Neuronal stem cell (in vitro differentiated cells): ENCODE results near the gene CDC14A.

Experiments used
- DNase-seq: peaks from one replicate; pipeline ENCODE4 v3.0.0-alpha.2; 2013; ENCODE audit warnings: low spot score
- H2AFZ ChIP-seq: one replicate; pipeline ENCODE4 v1.6.1; 2013; ENCODE audit warnings: mild to moderate bottlenecking, low read length, inconsistent platforms
- H2AK5ac ChIP-seq: 2 replicates; pipeline ENCODE4 v1.6.1; 2013; ENCODE audit warnings: low read depth, mild to moderate bottlenecking, inconsistent platforms, low read length, moderate library complexity, mixed read lengths
- H2BK120ac ChIP-seq: 2 replicates; pipeline ENCODE4 v1.6.1; 2013; ENCODE audit warnings: low read depth, mild to moderate bottlenecking, inconsistent platforms, low read length, moderate library complexity, mixed read lengths
- H2BK12ac ChIP-seq: one replicate; pipeline ENCODE4 v1.6.1; 2013; ENCODE audit warnings: low read length, inconsistent platforms
- H2BK15ac ChIP-seq: 2 replicates; pipeline ENCODE4 v1.6.1; 2013; ENCODE audit warnings: mild to moderate bottlenecking, low read length, inconsistent platforms, mixed read lengths
- H2BK5ac ChIP-seq: one replicate; pipeline ENCODE4 v1.6.1; 2013; ENCODE audit warnings: inconsistent platforms, mild to moderate bottlenecking, low read length, moderate library complexity
- H3K14ac ChIP-seq: one replicate; pipeline ENCODE4 v1.6.1; 2013; ENCODE audit warnings: low read length, inconsistent platforms
- H3K18ac ChIP-seq: 2 replicates; pipeline ENCODE4 v1.6.1; 2013; ENCODE audit warnings: low read length, inconsistent platforms
- H3K23ac ChIP-seq: 2 replicates; pipeline ENCODE4 v1.6.1; 2013; ENCODE audit warnings: low read depth, mild to moderate bottlenecking, mixed read lengths, low read length, inconsistent platforms; ENCODE audit not compliant: poor library complexity
- H3K27ac ChIP-seq: replicated peaks from 3 replicates; pipeline ENCODE4 v1.5.1; 2013; ENCODE audit warnings: low read length, inconsistent platforms
- H3K27me3 ChIP-seq, 3 experiments: 2 replicates each; pipeline ENCODE4 v1.6.1; 2013; ENCODE audit warnings: low read length in 3 of 3, mild to moderate bottlenecking in 2 of 3, inconsistent platforms in 1 of 3, low read depth in 1 of 3, mixed read lengths in 1 of 3, moderate library complexity in 1 of 3; ENCODE audit not compliant: control insufficient read depth in 3 of 3, insufficient read depth in 3 of 3
- H3K36me3 ChIP-seq, 2 donors: replicated peaks in 1 of 2; 2 replicates each; pipeline ENCODE4 v1.6.1; 2013; ENCODE audit warnings: low read length in 2 of 2; ENCODE audit not compliant: control insufficient read depth in 2 of 2, insufficient read depth in 2 of 2
- H3K4ac ChIP-seq: 2 replicates; pipeline ENCODE4 v1.6.1; 2013; ENCODE audit warnings: inconsistent platforms, mild to moderate bottlenecking, low read length, moderate library complexity
- H3K4me1 ChIP-seq, 2 donors: 1 replicate in 1 of 2; 2 replicates in 1 of 2; pipeline ENCODE4 v1.6.1; 2013; ENCODE audit warnings: low read length in 2 of 2, low read depth in 1 of 2; ENCODE audit not compliant: control insufficient read depth in 2 of 2, insufficient read depth in 1 of 2
- H3K4me2 ChIP-seq: one replicate; pipeline ENCODE4 v1.6.1; 2013; ENCODE audit warnings: mild to moderate bottlenecking, low read length, inconsistent platforms; ENCODE audit not compliant: insufficient read depth, poor library complexity, severe bottlenecking
- H3K4me3 ChIP-seq, 2 donors: 2 replicates each; pipeline ENCODE4 v1.5.1; 2013; ENCODE audit warnings: low read length in 2 of 2, mild to moderate bottlenecking in 2 of 2, inconsistent platforms in 1 of 2, moderate library complexity in 1 of 2
- H3K79me1 ChIP-seq: one replicate; pipeline ENCODE4 v1.6.1; 2013; ENCODE audit warnings: low read depth, mild to moderate bottlenecking, inconsistent platforms, low read length, moderate library complexity
- H3K9ac ChIP-seq: one replicate; pipeline ENCODE4 v1.6.1; 2013; ENCODE audit warnings: mild to moderate bottlenecking, low read depth, low read length, inconsistent platforms; ENCODE audit not compliant: poor library complexity
- H3K9me3 ChIP-seq, 2 donors: replicated peaks in 1 of 2; 2 replicates each; pipeline versions ENCODE3 to v1.6.1; 2013; ENCODE audit warnings: low read length in 2 of 2, mild to moderate bottlenecking in 2 of 2, inconsistent platforms in 1 of 2, low read depth in 1 of 2, mixed read lengths in 1 of 2, moderate library complexity in 1 of 2; ENCODE audit not compliant: control insufficient read depth in 2 of 2, insufficient read depth in 1 of 2
- H4K8ac ChIP-seq: one replicate; pipeline ENCODE4 v1.6.1; 2013; ENCODE audit warnings: low read depth, mild to moderate bottlenecking, inconsistent platforms, low read length, moderate library complexity
- H4K91ac ChIP-seq: one replicate; pipeline ENCODE4 v1.6.1; 2013; ENCODE audit warnings: low read length, low read depth, mild to moderate bottlenecking, inconsistent platforms; ENCODE audit not compliant: poor library complexity
- WGBS, 2 donors: extraction: QIAGEN DNeasy Blood & Tissue Kit; methylation state at CpG; one replicate each; pipeline ENCODE4 v1.1.7; 2013; ENCODE audit warnings: missing lambda C conversion rate in 2 of 2, mixed read lengths in 1 of 2; ENCODE audit not compliant: insufficient read length in 2 of 2, insufficient replicate concordance in 1 of 2; ENCODE audit errors: extremely low coverage in 2 of 2; 5-methylcytosine and 5-hydroxymethylcytosine counted together

CDC14A gene

DNA sequence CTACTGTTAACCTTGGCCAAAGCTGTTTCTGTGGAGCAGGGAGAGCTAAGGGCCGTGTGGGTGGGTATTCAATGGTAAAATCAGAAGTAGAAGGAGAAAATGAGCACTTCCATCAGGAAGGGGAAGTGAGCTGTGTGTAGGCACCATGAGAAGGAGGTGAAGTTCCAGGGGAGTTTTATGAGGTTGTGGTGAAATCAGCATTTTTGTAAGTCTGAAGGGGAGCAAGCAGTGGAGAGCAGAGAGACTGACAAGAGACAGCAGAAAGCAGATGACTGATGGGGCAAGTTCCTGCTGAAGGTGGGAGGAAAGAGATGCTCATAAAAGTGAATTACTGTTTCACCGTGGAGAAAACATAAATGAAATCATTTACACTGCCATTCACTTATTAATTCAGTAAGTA is 183.0 kb downstream of the CDC14A start:
- Histone ChIP-seq H3K27ac (no peak overlapping the region), H3K23ac (no peak overlapping the region), H4K91ac (no peak overlapping the region), H3K9ac (no peak overlapping the region), H2AFZ (no peak overlapping the region), H3K14ac (no peak overlapping the region), H2AK5ac (no peak overlapping the region), H3K4ac (no peak overlapping the region), H3K18ac (no peak overlapping the region), H2BK12ac (no peak overlapping the region), H3K79me1 (no peaks in the 10 kb centered on the region), H3K4me3 (no peak overlapping the region), H2BK5ac (no peak overlapping the region), H3K27me3 (peaks cover 13 to 59% (median 25%) of the 10 kb centered on the region in 3 experiments), H3K9me3 (no peaks in the 10 kb centered on the region), H3K4me1 (peaks cover 11 to 14% of the 10 kb centered on the region in 2 donors), H3K36me3 (no peaks in the 10 kb centered on the region), H2BK120ac (no peak overlapping the region), H4K8ac (no peak overlapping the region), H3K4me2 (no peak overlapping the region), H2BK15ac (no peak overlapping the region)
- WGBS, 2 donors = no CpG with 5 or more reads among the region's 2 CpGs
- no peak for DNase-seq

DNA sequence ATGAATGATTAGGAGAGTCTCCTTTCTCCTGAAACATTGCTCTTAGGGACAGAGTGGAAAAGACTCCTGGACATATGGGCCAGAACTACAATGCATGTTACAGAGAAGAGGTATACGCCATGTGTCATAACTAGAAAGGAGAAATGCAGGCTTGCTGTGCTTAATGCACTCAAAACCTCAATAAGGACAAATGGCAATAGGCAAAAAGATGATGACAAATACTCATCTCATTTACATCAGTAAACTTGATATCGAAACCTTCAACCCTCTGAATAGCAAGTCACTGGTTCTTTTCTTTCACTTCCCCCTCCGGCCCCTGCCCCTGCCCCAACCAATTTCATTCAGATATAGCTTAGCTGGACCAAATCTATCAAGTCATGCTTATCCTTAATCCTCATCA is 183.7 kb downstream of the CDC14A start:
- peaks cover 11 to 14% of the 10 kb centered on the region in 2 donors for H3K4me1 ChIP-seq
- H3K14ac ChIP-seq = no peak overlapping the region
- H4K91ac ChIP-seq = no peak overlapping the region
- no peaks in the 10 kb centered on the region for H3K9me3 ChIP-seq
- no peak overlapping the region for H3K4me3 ChIP-seq
- no peak overlapping the region for H3K23ac ChIP-seq
- no peak overlapping the region for H3K27ac ChIP-seq
- no peaks in the 10 kb centered on the region for H3K79me1 ChIP-seq
- H2AFZ ChIP-seq = no peak overlapping the region
- WGBS, 2 donors = no CpG with 5 or more reads among the region's 3 CpGs
- H3K9ac ChIP-seq = no peak overlapping the region
- H4K8ac ChIP-seq = no peak overlapping the region
- no peak overlapping the region for H3K18ac ChIP-seq
- no peak overlapping the region for H2BK15ac ChIP-seq
- H2AK5ac ChIP-seq = no peak overlapping the region
- DNase-seq = no peak
- H2BK5ac ChIP-seq = no peak overlapping the region
- peaks cover 13 to 64% (median 29%) of the 10 kb centered on the region in 3 experiments for H3K27me3 ChIP-seq
- H2BK120ac ChIP-seq = no peak overlapping the region
- H3K4ac ChIP-seq = no peak overlapping the region
- no peak overlapping the region for H2BK12ac ChIP-seq
- H3K4me2 ChIP-seq = no peak overlapping the region
- no peaks in the 10 kb centered on the region for H3K36me3 ChIP-seq

DNA sequence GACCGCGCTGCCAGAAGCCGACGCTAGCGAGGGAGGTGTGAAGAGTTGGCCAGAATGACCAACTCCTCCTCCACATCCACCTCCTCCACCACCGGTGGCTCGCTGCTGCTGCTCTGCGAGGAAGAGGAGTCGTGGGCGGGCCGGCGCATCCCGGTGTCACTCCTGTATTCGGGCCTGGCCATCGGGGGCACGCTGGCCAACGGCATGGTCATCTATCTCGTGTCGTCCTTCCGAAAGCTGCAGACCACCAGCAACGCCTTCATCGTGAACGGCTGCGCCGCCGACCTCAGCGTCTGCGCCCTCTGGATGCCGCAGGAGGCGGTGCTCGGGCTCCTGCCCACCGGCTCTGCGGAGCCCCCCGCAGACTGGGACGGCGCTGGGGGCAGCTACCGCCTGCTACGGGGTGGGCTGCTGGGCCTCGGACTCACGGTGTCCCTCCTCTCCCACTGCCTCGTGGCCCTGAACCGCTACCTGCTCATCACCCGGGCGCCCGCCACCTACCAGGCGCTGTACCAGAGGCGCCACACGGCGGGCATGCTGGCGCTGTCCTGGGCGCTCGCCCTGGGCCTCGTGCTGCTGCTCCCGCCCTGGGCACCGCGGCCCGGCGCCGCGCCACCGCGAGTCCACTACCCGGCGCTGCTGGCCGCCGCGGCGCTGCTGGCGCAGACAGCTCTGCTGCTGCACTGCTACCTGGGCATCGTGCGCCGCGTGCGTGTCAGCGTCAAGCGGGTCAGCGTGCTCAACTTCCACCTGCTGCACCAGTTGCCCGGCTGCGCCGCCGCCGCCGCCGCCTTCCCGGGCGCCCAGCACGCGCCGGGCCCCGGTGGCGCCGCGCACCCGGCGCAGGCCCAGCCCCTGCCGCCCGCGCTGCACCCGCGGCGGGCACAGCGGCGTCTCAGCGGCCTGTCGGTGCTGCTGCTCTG is 186.9 kb downstream of the CDC14A start:
- no peaks in the 10 kb centered on the region for H3K9me3 ChIP-seq
- H4K8ac ChIP-seq = no peak overlapping the region
- peaks cover 13 to 92% (median 31%) of the 10 kb centered on the region in 3 experiments for H3K27me3 ChIP-seq
- peak overlapping the region; percentile 95 for H2BK15ac ChIP-seq
- no CpG with 5 or more reads among the region's 105 CpGs for WGBS, 2 donors
- H3K23ac ChIP-seq = peak overlapping the region; percentile 89
- peaks cover 14 to 18% of the 10 kb centered on the region in 2 donors for H3K4me1 ChIP-seq
- peak overlapping the region; percentile 94 for H3K18ac ChIP-seq
- H2AFZ ChIP-seq = peak overlapping the region; percentile 95
- peak overlapping the region; percentile 79 for H2BK5ac ChIP-seq
- DNase-seq = peak; percentile 43
- H3K14ac ChIP-seq = peak overlapping the region; percentile 66
- peak overlapping the region; percentile 94 for H3K9ac ChIP-seq
- H3K4ac ChIP-seq = no peak overlapping the region
- no peak overlapping the region for H2AK5ac ChIP-seq
- no peaks in the 10 kb centered on the region for H3K36me3 ChIP-seq
- peak overlapping the region; percentile 92 for H3K4me2 ChIP-seq
- no peaks in the 10 kb centered on the region for H3K79me1 ChIP-seq
- peak overlapping the region; percentile 35 to 79 for H3K4me3 ChIP-seq
- no peak overlapping the region for H3K27ac ChIP-seq
- H4K91ac ChIP-seq = no peak overlapping the region
- H2BK12ac ChIP-seq = peak overlapping the region; percentile 97
- H2BK120ac ChIP-seq = no peak overlapping the region

DNA sequence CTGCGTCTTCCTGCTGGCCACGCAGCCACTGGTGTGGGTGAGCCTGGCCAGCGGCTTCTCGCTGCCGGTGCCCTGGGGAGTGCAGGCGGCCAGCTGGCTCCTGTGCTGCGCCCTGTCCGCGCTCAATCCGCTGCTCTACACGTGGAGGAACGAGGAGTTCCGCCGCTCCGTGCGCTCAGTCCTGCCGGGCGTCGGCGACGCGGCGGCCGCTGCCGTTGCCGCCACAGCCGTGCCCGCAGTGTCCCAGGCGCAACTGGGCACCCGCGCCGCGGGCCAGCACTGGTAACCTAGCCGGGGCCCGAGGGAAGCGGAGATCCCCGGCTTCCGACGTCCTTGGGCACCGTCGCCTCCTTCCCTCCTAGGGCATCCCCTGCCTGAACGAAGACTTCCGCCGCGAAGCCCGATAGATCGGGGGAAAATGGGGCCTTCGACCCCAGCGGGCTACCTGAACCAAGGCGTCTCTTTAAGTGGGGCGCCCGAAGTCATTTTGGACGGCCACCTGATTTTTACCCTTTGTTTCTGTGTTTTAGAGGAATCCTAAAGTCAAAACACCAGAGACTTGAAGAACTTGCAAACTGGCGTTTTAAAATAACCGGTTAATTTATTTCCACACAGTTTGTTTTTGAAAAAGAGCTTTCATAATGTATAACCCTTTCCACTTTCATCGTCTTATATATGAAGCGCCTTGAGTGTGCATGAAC is 187.7 kb downstream of the CDC14A start:
- peak; percentile 15 for DNase-seq
- Histone ChIP-seq H3K4ac (no peak overlapping the region), H3K79me1 (no peaks in the 10 kb centered on the region), H3K4me3 (peak overlapping the region; percentile 35 to 79), H4K91ac (no peak overlapping the region), H2BK12ac (peak overlapping the region; percentile 97), H2AFZ (peak overlapping the region; percentile 95), H3K23ac (peak overlapping the region; percentile 87), H2AK5ac (no peak overlapping the region), H2BK120ac (peak overlapping the region; percentile 35), H3K27me3 (peaks cover 13 to 88% (median 31%) of the 10 kb centered on the region in 3 experiments), H3K27ac (no peak overlapping the region), H4K8ac (no peak overlapping the region), H3K9ac (peak overlapping the region; percentile 94), H3K4me2 (peak overlapping the region; percentile 92), H2BK5ac (no peak overlapping the region), H3K36me3 (no peaks in the 10 kb centered on the region), H3K4me1 (peaks cover 14 to 18% of the 10 kb centered on the region in 2 donors), H3K18ac (peak overlapping the region; percentile 94), H3K9me3 (no peaks in the 10 kb centered on the region), H2BK15ac (peak overlapping the region; percentile 95), H3K14ac (peak overlapping the region; percentile 66)
- WGBS, 2 donors = no CpG with 5 or more reads among the region's 57 CpGs
